ENCODE data around the gene NHSL1. TPM values are rescaled to one million over a fixed set of nuclear protein-coding genes. Genes with fewer than 3 reads are reported as not detected.

Gene NHSL1
- total and polyA plus RNA-seq, 7 donors, result 0.08 to 2.3 (median 1.2) TPM

- Histone ChIP-seq H3K9me3 (no peaks in the 10 kb centered on the region), H3K4me3 (no peak overlapping the region), H3K27me3 (ENCODE audit: insufficient read depth in 3 of 3, low read length in 2 of 3) (peaks cover 0 to 2% (median 0%) of the 10 kb centered on the region in 3 donors), H3K27ac (no peak overlapping the region), H3K4me1 (no peaks in the 10 kb centered on the region), H3K36me3 (ENCODE audit: insufficient read depth in 1 of 2, low read depth in 1 of 2) (no peaks in the 10 kb centered on the region)
- intact Hi-C loops (cut with DNase I), result no loop called here
- 95 to 97% (median 96%) methylated on average over 4 of the region's 4 CpGs for WGBS, 3 donors
- ATAC-seq, result no peak
- no peak for DNase-seq
- no peak for TF ChIP-seq CTCF (IDR thresholded peaks at IDR 0.05)
These were observed 23.3 kb upstream of the NHSL1 start for GRCh38 chr6:138522611-138523010.

- H3K4me3 ChIP-seq, result no peak overlapping the region
- TF ChIP-seq CTCF (IDR thresholded peaks at IDR 0.05), result no peak
- H3K4me1 ChIP-seq, result no peaks in the 10 kb centered on the region
- H3K27ac ChIP-seq, result no peak overlapping the region
- intact Hi-C loops (cut with DNase I), result no loop called here
- ATAC-seq (no peak), DNase-seq (no peak)
- no peaks in the 10 kb centered on the region for H3K36me3 ChIP-seq (ENCODE audit: insufficient read depth in 1 of 2, low read depth in 1 of 2)
- H3K27me3 ChIP-seq (ENCODE audit: insufficient read depth in 3 of 3, low read length in 2 of 3), result peaks cover 0 to 2% (median 0%) of the 10 kb centered on the region in 3 donors
- 69 to 83% (median 69%) methylated on average over 5 of the region's 5 CpGs for WGBS, 3 donors
- H3K9me3 ChIP-seq, result no peaks in the 10 kb centered on the region
These were observed 22.5 kb upstream of the NHSL1 start for GRCh38 chr6:138521790-138522189.

- Histone ChIP-seq H3K27me3 (ENCODE audit: insufficient read depth in 3 of 3, low read length in 2 of 3) (peaks cover 0 to 2% (median 0%) of the 10 kb centered on the region in 3 donors), H3K4me1 (no peaks in the 10 kb centered on the region), H3K4me3 (no peak overlapping the region), H3K9me3 (no peaks in the 10 kb centered on the region), H3K27ac (no peak overlapping the region), H3K36me3 (ENCODE audit: insufficient read depth in 1 of 2, low read depth in 1 of 2) (no peaks in the 10 kb centered on the region)
- DNase-seq (no peak), ATAC-seq (no peak)
- intact Hi-C loops (cut with DNase I), result no loop called here
- peak; percentile 28 for TF ChIP-seq CTCF (IDR thresholded peaks at IDR 0.05)
- WGBS, 3 donors, result 26 to 56% (median 31%) methylated on average over 3 of the region's 3 CpGs
These were observed 21.2 kb upstream of the NHSL1 start for GRCh38 chr6:138520463-138520862.

- Histone ChIP-seq H3K9me3 (no peaks in the 10 kb centered on the region), H3K36me3 (ENCODE audit: insufficient read depth in 1 of 2, low read depth in 1 of 2) (no peaks in the 10 kb centered on the region), H3K27ac (no peak overlapping the region), H3K27me3 (ENCODE audit: insufficient read depth in 3 of 3, low read length in 2 of 3) (peaks cover 0 to 2% (median 0%) of the 10 kb centered on the region in 3 donors), H3K4me3 (no peak overlapping the region), H3K4me1 (no peaks in the 10 kb centered on the region)
- no peak for TF ChIP-seq CTCF (IDR thresholded peaks at IDR 0.05)
- DNase-seq, result no peak
- no peak for ATAC-seq
- intact Hi-C loops (cut with DNase I), result no loop called here
These were observed 18.8 kb upstream of the NHSL1 start for GRCh38 chr6:138518054-138518453.

GRCh38 chr6:138517635-138518034 is 18.3 kb upstream of the NHSL1 start:
- Histone ChIP-seq H3K4me3 (no peak overlapping the region), H3K36me3 (ENCODE audit: insufficient read depth in 1 of 2, low read depth in 1 of 2) (no peaks in the 10 kb centered on the region), H3K4me1 (no peaks in the 10 kb centered on the region), H3K27ac (no peak overlapping the region), H3K27me3 (ENCODE audit: insufficient read depth in 3 of 3, low read length in 2 of 3) (peaks cover 0 to 2% (median 0%) of the 10 kb centered on the region in 3 donors), H3K9me3 (no peaks in the 10 kb centered on the region)
- TF ChIP-seq CTCF (IDR thresholded peaks at IDR 0.05), result peak; percentile 41
- intact Hi-C loops (cut with DNase I), result no loop called here
- ATAC-seq (peak in 1 of 4 donors; percentile 58), DNase-seq (no peak)
- WGBS, 3 donors, result 94 to 98% (median 97%) methylated on average over 3 of the region's 3 CpGs

Measured in psoas muscle (tissue), 8 donors.